Gastroesophageal sphincter (tissue), 4 donors: Measurements from ENCODE around the gene COL4A6. TPM values are rescaled to one million over a fixed set of nuclear protein-coding genes. Genes with fewer than 3 reads are reported as not detected.
"Not testable (repeated sequence)": the region's sequence is repeated elsewhere in the genome, so short reads cannot be mapped to it uniquely, and the experiment has no call there.

ENCODE experiments used
- ATAC-seq: fragments of 150-250 bp; one replicate; pipeline ENCODE4 v1.9.1; 2016; ENCODE audit warnings: mild to moderate bottlenecking, moderate library complexity
- H3K27ac ChIP-seq, 4 donors: fragments of 200-600 bp; sonication (generic) in 3 of 4; 1 replicate in 3 of 4; 2 replicates in 1 of 4; pipeline ENCODE4 v1.5.1; 2016 to 2019
- H3K27me3 ChIP-seq: fragments of 200-600 bp; sonication (generic); one replicate; pipeline ENCODE4 v1.5.1; 2019
- H3K36me3 ChIP-seq, 2 donors: fragments of 200-600 bp; sonication (generic); one replicate each; pipeline ENCODE4 v1.5.1; 2019; ENCODE audit warnings: control low read depth in 1 of 2
- H3K4me1 ChIP-seq, 3 donors: fragments of 200-600 bp; sonication (generic); 1 replicate in 2 of 3; 2 replicates in 1 of 3; pipeline ENCODE4 v1.5.1; 2016 to 2019; ENCODE audit warnings: control low read depth in 2 of 3
- H3K4me3 ChIP-seq, 2 donors: fragments of 200-600 bp; sonication (generic); one replicate each; pipeline ENCODE4 v1.5.1; 2019; ENCODE audit warnings: mild to moderate bottlenecking in 1 of 2, moderate library complexity in 1 of 2
- H3K9me3 ChIP-seq, 3 donors: fragments of 200-600 bp; sonication (generic); one replicate each; pipeline ENCODE4 v1.5.1; 2017 to 2019; ENCODE audit warnings: control low read depth in 2 of 3
- CTCF ChIP-seq, 4 experiments: fragments of 200-600 bp in 2 of 4; fragments of 450-650 bp in 2 of 4; sonication (generic) in 1 of 4; IDR thresholded peaks; one replicate each; pipeline ENCODE4 v1.5.1; 2017 to 2019; ENCODE audit warnings: antibody characterized with exemption in 4 of 4, mild to moderate bottlenecking in 2 of 4, moderate library complexity in 2 of 4
- EP300 ChIP-seq: sonication (generic); formaldehyde crosslinking; IDR thresholded peaks from one replicate; pipeline ENCODE4 v1.6.1; 2017; ENCODE audit warnings: antibody characterized with exemption, mild to moderate bottlenecking
- POLR2A ChIP-seq, 2 donors: fragments of 450-650 bp; IDR thresholded peaks; one replicate each; pipeline ENCODE4 v1.6.1; 2017; ENCODE audit warnings: antibody characterized with exemption in 2 of 2, mild to moderate bottlenecking in 2 of 2, moderate library complexity in 1 of 2
- POLR2AphosphoS5 ChIP-seq: sonication (generic); formaldehyde crosslinking; IDR thresholded peaks from one replicate; pipeline ENCODE4 v1.6.1; 2017; ENCODE audit warnings: antibody characterized with exemption
- WGBS, 2 donors: methylation state at CpG; one replicate each; pipeline ENCODE4 v1.1.5; 2018; ENCODE audit warnings: low coverage in 1 of 2; 5-methylcytosine and 5-hydroxymethylcytosine counted together
- total RNA-seq, 4 donors: library from RNA; depleted of rRNA; stranded (reverse); fragments of >200 nt; gene quantifications; one replicate each; pipeline ENCODE4 v1.1.0, GENCODE V29; 2016

Gene COL4A6
- total RNA-seq, 4 donors from 2014 or later: 103 to 369 (median 213) TPM

- peaks cover 0 to 19% (median 0%) of the 10 kb centered on the region in 3 donors for H3K4me1 ChIP-seq
- no peak for ATAC-seq
- 73 to 100% methylated on average over 1 of the region's 1 CpG for WGBS, 2 donors
- TF ChIP-seq CTCF (IDR thresholded peaks at IDR 0.05) (no peak), POLR2A (IDR thresholded peaks at IDR 0.05) (no peak), EP300 (no peak), POLR2AphosphoS5 (no peak)
- no peaks in the 10 kb centered on the region for H3K27me3 ChIP-seq
- H3K36me3 ChIP-seq: no peaks in the 10 kb centered on the region
- no peaks in the 10 kb centered on the region for H3K9me3 ChIP-seq
- peak overlapping the region in 3 of 4 donors; percentile 28 to 44 (median 43) for H3K27ac ChIP-seq
- H3K4me3 ChIP-seq: no peak overlapping the region
Observed at GRCh38 chrX:108396986-108397385, 41.2 kb downstream of the COL4A6 start.

- Histone ChIP-seq H3K4me3 (no peak overlapping the region), H3K9me3 (no peaks in the 10 kb centered on the region), H3K36me3 (no peaks in the 10 kb centered on the region), H3K4me1 (peaks cover 0 to 19% (median 0%) of the 10 kb centered on the region in 3 donors), H3K27me3 (no peaks in the 10 kb centered on the region), H3K27ac (peak overlapping the region in 3 of 4 donors; percentile 28 to 44 (median 43))
- TF ChIP-seq POLR2A (IDR thresholded peaks at IDR 0.05) (no peak), POLR2AphosphoS5 (no peak), EP300 (no peak), CTCF (IDR thresholded peaks at IDR 0.05) (no peak)
- ATAC-seq: no peak
- 50 to 60% methylated on average over 1 to 5 of the region's 6 CpGs for WGBS, 2 donors
Observed at GRCh38 chrX:108396188-108396891, 41.9 kb downstream of the COL4A6 start.

- H3K4me1 ChIP-seq, H3K9me3 ChIP-seq, ATAC-seq, H3K27me3 ChIP-seq, H3K27ac ChIP-seq, H3K36me3 ChIP-seq, H3K4me3 ChIP-seq: not testable (repeated sequence)
- WGBS, 2 donors: 80% methylated on average over 2 of the region's 9 CpGs; no CpG with 5 or more reads in 1 of the 2 donors
Observed at GRCh38 chrX:108390976-108391717, 47.1 kb downstream of the COL4A6 start.

- Histone ChIP-seq H3K27ac (no peak overlapping the region), H3K27me3 (no peaks in the 10 kb centered on the region), H3K36me3 (no peaks in the 10 kb centered on the region), H3K4me1 (no peaks in the 10 kb centered on the region), H3K9me3 (no peaks in the 10 kb centered on the region), H3K4me3 (no peak overlapping the region)
- ATAC-seq: no peak
- TF ChIP-seq POLR2AphosphoS5: no peak
- no peak for TF ChIP-seq POLR2A (IDR thresholded peaks at IDR 0.05)
- TF ChIP-seq EP300: no peak
- TF ChIP-seq CTCF (IDR thresholded peaks at IDR 0.05): no peak
- WGBS, 2 donors: 64 to 100% methylated on average over 1 of the region's 1 CpG
Observed at GRCh38 chrX:108384783-108385182, 53.4 kb downstream of the COL4A6 start.

- H3K4me1 ChIP-seq: peaks cover 0 to 2% (median 0%) of the 10 kb centered on the region in 3 donors
- no peak overlapping the region for H3K27ac ChIP-seq
- TF ChIP-seq EP300: no peak
- TF ChIP-seq CTCF (IDR thresholded peaks at IDR 0.05): no peak
- no peak for TF ChIP-seq POLR2AphosphoS5
- TF ChIP-seq POLR2A (IDR thresholded peaks at IDR 0.05): no peak
- H3K9me3 ChIP-seq: no peaks in the 10 kb centered on the region
- no peaks in the 10 kb centered on the region for H3K36me3 ChIP-seq
- no peaks in the 10 kb centered on the region for H3K27me3 ChIP-seq
- 40% methylated on average over 2 of the region's 2 CpGs; no CpG with 5 or more reads in 1 of the 2 donors for WGBS, 2 donors
- ATAC-seq: no peak
- no peak overlapping the region for H3K4me3 ChIP-seq
Observed at GRCh38 chrX:108380222-108380621, 58.0 kb downstream of the COL4A6 start.

GRCh38 chrX:108376821-108377220 lies 61.4 kb downstream of the COL4A6 start:
- H3K4me3 ChIP-seq, H3K36me3 ChIP-seq, H3K27ac ChIP-seq, H3K9me3 ChIP-seq, H3K27me3 ChIP-seq, ATAC-seq: not testable (repeated sequence)
- peaks cover 0 to 10% (median 0%) of the 10 kb centered on the region in 3 donors for H3K4me1 ChIP-seq
- 50% methylated on average over 10 of the region's 11 CpGs; no CpG with 5 or more reads in 1 of the 2 donors for WGBS, 2 donors

- ATAC-seq, H3K9me3 ChIP-seq, H3K4me3 ChIP-seq, H3K27me3 ChIP-seq, H3K36me3 ChIP-seq, H3K27ac ChIP-seq: not testable (repeated sequence)
- WGBS, 2 donors: 37 to 60% methylated on average over 1 to 2 of the region's 2 CpGs
- H3K4me1 ChIP-seq: peaks cover 0 to 10% (median 0%) of the 10 kb centered on the region in 3 donors
Observed at GRCh38 chrX:108375591-108375990, 62.6 kb downstream of the COL4A6 start.
